ENCODE measurements around the gene CTNNB1.

- no peak for TF ChIP-seq POLR2A (IDR thresholded peaks at IDR 0.05)
- TF ChIP-seq CTCF (IDR thresholded peaks at IDR 0.05): no peak
Measured at GRCh38 chr3:41212088-41212487, 12.8 kb downstream of the CTNNB1 start.

Data from Peyer's patch (tissue), 4 donors.